Mucosa of gallbladder (tissue), 1 donor: ENCODE measurements around the gene KRTAP10-1. TPM values are rescaled to one million over a fixed set of nuclear protein-coding genes. Genes with fewer than 3 reads are reported as not detected.
A peak's percentile ranks its signal among the peaks of the same experiment; 100 is the strongest.
"Not testable (repeated sequence)": the region's sequence is repeated elsewhere in the genome, so short reads cannot be mapped to it uniquely, and the experiment has no call there.

ENCODE experiments used
- DNase-seq: peaks from one replicate; pipeline ENCODE4 v3.0.0-alpha.2; 2020; ENCODE audit warnings: low spot score
- total RNA-seq: library from RNA; stranded (reverse); gene quantifications from one replicate; pipeline ENCODE4 v1.2.1, GENCODE V29; 2021
- donor health status: DM: no; HTN: no; CAD: no.

The KRTAP10-1 gene
- not detected for total RNA-seq

DNA sequence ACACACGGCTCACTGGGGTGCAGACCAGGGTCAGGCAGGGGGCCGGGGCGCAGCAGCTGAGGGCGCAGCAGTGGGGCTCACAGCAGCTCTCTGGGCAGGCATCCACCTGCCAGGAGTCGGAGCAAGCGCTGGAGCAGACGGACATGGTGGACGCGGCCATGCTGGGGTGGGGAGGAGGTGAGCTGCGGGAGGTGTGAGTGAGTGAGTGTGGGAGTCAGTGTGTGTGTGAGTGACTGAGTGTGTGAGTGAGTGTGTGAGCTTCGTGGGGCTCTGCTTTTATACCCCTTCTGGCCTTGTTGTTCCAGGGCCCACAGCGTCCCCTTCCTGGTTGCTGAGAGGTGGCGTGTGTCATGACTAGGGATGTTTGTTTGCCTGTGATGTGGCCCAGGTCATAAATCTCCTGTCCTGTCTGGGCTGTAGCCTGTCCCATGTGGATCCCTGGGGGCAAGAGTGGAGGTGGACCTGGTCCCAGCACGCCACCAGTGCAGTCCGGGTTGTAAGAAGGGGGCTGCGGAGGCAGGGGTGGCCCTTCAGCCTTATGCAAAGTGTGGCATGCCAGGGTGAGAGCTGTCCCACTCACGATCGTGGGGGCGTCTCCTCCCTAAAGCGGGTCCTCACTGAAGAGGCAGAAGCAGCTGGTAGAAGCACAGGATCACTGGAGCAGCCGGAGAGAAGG is at the start of gene KRTAP10-1:
Gene KRTAP10-1, minus strand, starts transcription at position 205 of the 676 bp plus-strand sequence. Its CDS starts 45 bp downstream, at position 160.
- no peak for DNase-seq

GRCh38 chr21:44589094-44589493 is 49.1 kb upstream of the KRTAP10-1 start:
- no peak for DNase-seq

DNA sequence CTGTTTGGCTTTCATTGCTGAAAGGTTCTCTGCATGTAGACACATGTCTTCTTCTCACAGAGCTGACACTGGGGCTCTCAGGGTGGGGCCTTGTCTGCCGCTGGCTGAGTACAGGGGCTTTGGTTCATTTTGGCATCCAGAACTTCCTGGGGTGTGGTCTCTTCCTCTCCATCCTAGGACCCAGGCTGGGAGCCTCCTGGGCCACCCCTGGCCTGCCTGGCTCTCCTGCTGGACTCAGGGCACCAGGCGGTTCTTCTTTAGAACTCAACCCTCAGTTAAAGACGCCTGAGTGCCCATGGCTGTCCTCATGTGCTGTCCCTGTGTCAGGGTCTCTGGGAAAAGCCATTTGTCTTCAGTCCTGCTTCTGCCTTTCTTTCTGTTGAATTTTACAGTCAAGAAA is 45.9 kb upstream of the KRTAP10-1 start:
- DNase-seq, result no peak

GRCh38 chr21:44583800-44584147 is 43.8 kb upstream of the KRTAP10-1 start:
- no peak for DNase-seq

DNA sequence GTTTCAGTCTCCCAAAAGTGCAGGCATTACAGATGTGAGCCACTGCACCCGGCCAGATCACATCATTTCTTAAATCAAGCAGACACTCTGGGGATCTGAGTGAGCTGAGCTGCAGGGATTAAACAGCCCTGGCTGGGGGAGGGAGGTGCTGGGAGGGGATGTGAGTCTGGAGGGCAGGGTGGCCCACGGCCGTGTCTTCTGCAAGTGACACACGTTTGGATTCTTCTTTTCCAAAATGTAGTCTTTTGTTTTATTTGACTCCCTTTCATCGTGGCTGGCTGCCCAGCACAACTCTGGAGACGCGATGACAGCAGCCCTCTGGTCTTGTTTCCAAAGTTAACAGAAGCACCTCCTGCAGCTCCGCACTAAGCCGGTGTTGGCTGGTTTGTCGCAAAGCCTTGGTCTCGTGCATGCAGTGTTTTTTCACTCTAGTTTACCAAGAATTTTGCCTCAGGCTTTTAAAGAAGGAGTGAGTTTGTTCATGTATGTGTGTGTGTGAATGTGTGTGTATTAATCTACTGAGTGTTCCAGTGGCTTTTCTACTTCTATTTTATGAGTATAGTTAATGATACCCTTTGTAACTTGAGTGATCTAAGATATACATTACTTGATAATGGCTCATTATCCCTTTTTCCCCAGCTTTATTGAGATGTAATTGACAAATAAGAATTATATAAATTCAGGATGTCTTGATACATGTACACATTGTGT is 43.2 kb upstream of the KRTAP10-1 start:
- DNase-seq, result no peak

DNA sequence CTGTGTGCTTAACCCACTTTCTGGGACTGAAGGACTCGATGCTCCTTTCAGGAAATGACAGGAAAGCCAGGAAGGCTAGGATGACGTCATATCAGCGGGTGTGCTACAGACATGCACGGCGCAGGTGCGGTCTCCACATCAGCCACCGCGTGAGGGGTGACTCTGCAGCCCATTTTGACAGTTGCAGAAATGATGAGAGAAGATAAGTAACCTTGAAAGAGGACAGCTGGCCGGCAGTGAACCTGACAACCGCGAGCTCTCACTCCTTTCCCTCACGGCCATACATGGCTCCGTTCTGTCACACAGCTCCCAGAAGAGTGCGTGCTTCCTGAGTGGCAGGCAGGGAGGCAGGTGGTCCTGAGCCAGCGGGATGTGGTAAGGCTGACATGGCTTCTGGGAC is 42.1 kb upstream of the KRTAP10-1 start:
- DNase-seq, result no peak

DNA sequence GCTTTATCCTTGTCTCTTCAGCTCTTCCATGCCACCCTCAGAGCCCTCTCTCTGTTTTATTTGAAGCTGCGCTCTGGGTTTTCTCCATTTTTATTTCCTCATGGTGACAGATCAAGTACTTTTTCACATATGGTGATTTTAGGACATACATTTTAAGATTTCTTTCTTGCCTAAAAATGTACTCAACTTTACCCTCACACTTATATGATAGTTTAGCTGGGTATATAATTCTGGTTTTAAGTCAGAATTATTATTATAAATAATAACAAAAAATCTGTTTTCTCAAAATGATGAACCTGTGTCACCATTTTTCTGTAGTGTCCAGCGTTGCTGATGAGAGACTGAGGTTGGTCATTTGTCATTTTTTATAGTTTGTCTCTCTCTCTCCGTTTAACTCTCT is 41.2 kb upstream of the KRTAP10-1 start:
- DNase-seq, result no peak

- not testable (repeated sequence) for DNase-seq
Observed at GRCh38 chr21:44580231-44580821, 40.3 kb upstream of the KRTAP10-1 start, which contains the start of gene KRTAP10-5. KRTAP10-5 (minus strand) TSS chr21:44580604; CDS start chr21:44580578, 26 bp downstream.

GRCh38 chr21:44579833-44580144 is 39.8 kb upstream of the KRTAP10-1 start:
- DNase-seq, result no peak

- DNase-seq, result peak; percentile 4
Observed at GRCh38 chr21:44579056-44579832, 39.2 kb upstream of the KRTAP10-1 start.

- DNase-seq, result no peak
Observed at GRCh38 chr21:44578371-44579055, 38.5 kb upstream of the KRTAP10-1 start.

- no peak for DNase-seq
Observed at GRCh38 chr21:44576025-44576420, 36.0 kb upstream of the KRTAP10-1 start.

- no peak for DNase-seq
Observed at GRCh38 chr21:44575307-44576024, 35.5 kb upstream of the KRTAP10-1 start.

DNA sequence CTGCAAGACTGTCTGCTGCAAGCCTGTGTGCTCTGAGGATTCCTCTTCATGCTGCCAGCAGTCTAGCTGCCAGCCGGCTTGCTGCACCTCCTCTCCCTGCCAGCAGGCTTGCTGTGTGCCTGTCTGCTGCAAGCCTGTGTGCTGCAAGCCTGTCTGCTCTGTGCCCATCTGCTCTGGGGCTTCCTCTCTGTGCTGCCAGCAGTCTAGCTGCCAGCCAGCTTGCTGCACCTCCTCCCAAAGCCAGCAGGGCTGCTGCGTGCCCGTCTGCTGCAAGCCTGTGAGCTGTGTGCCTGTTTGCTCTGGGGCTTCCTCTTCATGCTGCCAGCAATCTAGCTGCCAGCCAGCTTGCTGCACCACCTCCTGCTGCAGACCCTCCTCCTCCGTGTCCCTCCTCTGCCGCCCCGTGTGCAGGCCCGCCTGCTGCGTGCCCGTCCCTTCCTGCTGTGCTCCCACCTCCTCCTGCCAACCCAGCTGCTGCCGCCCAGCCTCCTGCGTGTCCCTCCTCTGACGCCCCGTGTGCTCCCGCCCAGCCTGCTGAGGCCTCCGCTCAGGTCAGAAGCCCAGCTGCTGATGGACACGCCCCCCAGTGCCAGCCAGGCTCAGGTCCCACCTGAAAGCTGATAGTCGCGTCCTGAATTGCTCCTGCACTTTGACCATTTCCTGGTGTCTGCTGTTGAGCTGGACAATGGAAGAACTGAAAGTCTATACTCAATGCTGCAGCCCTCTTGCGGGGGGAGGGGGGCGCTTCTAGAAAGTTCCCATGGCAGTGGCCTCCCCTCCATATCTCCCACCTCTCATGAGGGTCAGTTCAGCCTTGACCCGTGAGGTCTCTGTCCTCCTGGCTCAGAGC is 34.7 kb upstream of the KRTAP10-1 start:
- peak; percentile 76 for DNase-seq

- DNase-seq, result peak; percentile 4
Observed at GRCh38 chr21:44573630-44574456, 33.8 kb upstream of the KRTAP10-1 start, which contains the start of gene KRTAP10-4. KRTAP10-4 (plus strand) TSS chr21:44573729; CDS start chr21:44573759, 30 bp downstream.

- DNase-seq, result no peak
Observed at GRCh38 chr21:44572959-44573583, 33.1 kb upstream of the KRTAP10-1 start.

GRCh38 chr21:44571844-44572782 is 32.1 kb upstream of the KRTAP10-1 start:
- peak; percentile 9 for DNase-seq
